NCI-H82 (cell line): ENCODE results near the gene CDK6.

Experiments used
- DNase-seq: peaks from one replicate; lab custom pipeline; 2025; lab: John Stamatoyannopoulos, UW

Gene CDK6

DNA sequence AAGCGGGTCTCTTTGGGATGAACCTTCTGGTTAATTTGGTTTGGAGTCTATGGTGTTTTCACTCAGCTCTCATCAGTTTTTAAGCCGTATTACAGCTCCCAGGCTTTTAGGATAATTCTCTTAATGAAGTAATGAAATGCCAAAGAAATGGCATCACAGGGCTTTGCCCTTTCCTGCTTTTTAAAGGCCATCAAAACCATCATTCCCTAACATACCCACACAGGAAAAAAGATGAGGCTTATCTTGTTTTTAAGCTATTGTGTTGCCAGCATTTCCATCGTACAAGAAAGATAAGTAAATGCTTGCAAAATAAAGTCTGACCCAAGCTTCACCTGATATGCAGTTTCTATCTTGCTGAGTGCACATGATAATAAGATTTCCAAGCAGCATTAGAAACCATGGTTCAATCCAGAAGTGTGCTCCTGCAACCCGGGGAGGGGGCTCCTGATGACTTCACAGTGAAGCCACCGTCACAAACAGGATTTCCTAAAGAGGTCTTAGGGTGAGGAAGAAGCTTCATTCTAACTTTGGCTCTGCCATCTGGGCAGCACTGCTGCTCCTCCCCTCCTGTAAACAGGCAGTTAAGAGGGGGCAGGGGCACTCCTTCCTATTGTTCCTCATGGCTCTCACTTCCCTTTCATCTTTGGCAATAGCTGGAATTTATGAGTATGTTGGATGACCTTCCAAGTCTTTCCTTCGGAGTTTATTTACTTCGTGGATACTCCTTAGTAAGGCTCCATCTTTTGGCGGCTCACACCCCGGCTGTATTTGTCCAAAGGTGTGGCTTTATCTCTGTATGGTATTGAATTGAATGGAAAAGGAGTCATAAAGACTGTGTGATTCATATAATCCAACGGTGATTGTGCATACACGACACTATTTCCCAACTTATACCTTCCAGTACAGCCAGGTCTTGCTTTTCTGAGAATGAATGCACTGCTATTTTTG is 191.0 kb downstream of the CDK6 start:
- peak; percentile 99 for DNase-seq

GRCh38 chr7:92644406-92645113 is 191.8 kb downstream of the CDK6 start:
- DNase-seq, result peak; percentile 98

GRCh38 chr7:92643821-92644220 is 192.6 kb downstream of the CDK6 start:
- no peak for DNase-seq

DNA sequence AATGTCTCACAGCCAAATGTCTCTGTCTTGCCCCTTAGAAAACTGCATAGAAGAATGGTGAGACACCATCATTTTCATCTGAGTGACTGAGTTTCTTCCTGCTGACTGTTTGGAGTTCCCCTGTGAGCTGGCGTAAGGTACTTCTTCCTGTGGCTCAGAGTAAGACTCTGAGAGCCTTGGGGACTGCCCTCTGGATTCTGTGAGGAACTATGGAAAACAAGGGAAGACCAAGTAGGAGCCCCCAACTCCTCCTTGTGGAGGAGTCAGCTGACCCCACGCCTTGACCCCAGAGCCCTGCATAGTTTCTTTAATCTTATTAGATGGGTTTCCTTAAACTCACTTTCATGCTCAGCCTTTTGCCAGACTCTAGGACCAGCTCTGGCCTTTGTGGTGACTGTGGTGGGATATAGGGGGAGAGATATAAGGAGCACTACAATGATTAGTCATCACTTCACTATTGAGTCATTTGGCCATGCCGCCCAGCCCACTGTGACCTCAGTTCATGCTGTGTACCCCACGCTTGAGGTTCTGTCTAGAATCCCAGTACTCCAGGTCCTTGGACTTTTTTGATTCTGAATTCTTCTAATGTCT is 194.4 kb downstream of the CDK6 start:
- DNase-seq, result no peak

DNA sequence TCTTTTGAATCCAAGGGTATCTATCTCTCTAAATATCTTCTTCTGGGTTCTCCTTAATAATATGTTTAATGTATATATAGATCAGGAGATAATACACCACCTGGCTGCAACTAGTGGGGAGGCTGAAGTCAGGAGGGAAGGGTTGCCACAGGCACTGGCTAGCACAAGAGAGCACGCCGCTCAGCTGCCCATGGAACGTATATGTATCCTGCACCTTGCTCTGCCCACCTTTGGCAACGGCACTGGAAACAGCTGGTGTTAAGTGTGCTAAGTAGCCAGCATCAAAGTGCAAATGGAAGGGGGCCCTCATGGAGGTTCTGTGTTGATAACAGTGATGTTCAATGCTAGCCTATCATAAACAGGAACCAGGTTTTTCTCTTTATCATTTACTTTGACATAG is 196.4 kb downstream of the CDK6 start:
- DNase-seq, result peak; percentile 45

DNA sequence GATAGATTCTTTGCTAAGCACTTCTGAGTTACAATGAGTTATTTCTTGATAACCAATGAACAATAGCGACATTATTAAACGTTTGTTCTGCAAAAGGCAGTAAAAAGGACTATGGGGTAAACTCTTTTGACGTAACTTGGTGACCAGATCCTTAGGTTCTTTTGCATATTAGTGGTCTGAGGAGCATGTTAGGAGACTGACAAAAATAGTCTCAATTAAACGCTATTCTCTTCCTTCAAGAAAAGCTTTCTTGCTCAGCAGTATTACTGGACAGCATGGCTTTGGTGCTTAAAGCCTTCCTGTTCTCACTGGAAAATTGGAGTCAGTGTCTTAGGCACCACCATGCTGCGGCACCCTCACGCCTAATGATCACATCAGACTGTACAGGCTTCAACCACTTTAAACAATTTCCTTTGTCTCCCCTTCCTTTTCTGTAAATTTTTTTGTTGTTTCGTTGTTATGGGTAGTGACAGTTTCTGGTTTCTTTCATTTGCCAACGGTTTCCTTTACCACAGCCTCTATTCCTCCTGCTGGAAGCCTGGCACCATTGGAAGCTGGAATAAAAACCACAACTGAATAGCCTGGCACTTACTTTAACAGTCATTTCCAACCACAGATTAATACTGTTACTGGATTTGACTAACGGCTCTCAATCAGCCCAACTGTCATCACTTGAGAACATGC is 197.0 kb downstream of the CDK6 start:
- DNase-seq, result peak; percentile 60

- DNase-seq, result peak; percentile 5
These were observed 200.3 kb downstream of the CDK6 start for GRCh38 chr7:92636018-92636560.

DNA sequence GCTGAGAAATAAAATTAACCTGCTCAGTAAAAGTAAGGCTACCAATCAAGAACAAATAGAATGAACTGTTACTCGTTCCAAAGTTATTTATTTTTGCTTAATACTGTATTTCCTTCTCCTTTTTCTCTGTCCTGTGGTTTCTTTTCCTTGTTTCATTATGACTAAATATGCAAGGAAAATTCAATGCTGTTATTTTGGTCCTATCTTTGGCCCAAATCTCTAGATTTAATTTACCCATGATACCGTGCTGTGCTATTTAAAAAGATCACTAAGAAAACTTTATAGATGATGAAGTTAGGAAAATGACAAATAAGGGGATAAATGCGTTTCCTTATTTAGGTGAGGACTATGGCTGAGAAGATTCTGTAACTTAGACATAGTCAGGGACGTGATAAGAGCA is 200.8 kb downstream of the CDK6 start:
- no peak for DNase-seq

GRCh38 chr7:92634924-92635519 is 201.4 kb downstream of the CDK6 start:
- peak; percentile 89 for DNase-seq

- DNase-seq, result no peak
These were observed 202.2 kb downstream of the CDK6 start for GRCh38 chr7:92634205-92634604.

DNA sequence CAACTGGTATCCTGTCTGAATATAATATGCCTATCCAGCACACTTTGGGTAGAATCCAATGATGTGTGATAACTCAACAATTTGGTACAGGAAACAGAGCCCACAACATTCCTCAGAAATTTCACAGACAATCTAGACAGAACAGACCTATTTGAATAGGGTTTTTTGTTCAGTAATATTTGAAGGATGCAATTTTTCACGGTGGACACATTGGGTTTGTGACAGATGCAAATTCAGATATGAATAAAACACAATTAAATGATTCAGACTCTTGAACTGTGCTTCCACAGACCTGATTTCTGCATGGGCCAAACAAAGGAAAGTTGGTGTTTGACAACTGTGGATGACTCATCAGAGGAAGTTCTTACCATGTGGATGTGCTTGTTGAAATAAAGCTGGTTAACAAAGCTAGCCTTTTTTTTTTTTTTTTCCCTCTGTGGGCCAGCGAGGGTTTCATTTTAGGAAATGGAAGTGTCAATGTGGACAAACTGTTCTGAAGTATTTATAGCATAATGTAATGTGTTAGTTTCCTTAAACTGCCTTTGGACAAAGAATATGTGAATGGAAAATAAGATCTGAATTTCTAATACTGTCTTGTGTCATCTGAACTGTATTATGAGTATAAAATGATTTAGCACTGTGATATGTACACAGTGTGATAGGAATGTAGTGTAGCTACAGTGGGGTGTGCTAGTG is 203.0 kb downstream of the CDK6 start:
- no peak for DNase-seq

DNA sequence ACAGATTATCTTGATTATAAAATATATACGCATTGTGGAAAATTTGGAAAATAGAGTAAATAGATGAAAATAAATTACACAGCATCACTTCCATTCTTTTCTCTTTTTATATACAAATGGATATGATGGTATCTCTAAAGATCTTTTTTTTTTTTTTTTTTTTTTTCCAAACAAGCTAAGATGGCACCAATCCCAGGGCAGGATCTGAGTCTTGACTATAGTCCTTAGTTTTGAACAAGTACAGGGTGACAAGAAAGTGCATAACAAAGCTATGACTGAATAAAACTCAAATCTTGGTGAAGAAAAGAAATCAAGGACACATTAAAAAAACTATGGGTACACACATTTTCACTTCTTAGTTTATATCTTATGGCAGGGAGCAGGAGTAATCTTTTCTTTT is 203.6 kb downstream of the CDK6 start:
- no peak for DNase-seq

DNA sequence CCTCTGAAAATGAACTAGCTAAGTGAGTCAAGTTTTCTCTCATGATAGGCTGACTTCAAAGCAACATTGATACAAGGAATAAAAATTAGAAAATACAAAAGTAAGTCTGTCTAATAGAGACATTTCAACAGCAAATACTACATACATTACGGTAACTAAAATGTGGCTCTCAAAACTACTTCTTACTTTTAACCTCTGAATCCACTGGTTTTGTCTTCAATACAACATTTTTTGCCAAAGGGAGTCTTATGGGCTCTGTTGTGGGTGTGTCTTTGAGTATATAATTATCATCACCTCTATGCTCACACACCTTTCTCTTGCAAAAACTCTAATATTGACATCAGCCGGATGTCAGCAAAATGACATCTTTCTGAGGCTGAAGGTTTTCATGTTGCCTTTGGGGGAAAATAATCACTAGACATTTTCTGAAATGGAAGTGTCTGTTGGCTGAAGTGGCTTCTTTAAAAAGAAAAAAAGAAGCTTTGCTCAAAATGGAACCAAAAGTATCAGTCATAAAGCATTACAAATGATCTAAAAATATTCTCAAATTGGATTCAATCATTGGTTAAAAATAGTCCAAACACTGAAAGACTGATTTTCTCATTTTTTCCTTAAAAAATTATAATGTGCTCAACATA is 204.4 kb downstream of the CDK6 start:
- DNase-seq, result no peak

DNA sequence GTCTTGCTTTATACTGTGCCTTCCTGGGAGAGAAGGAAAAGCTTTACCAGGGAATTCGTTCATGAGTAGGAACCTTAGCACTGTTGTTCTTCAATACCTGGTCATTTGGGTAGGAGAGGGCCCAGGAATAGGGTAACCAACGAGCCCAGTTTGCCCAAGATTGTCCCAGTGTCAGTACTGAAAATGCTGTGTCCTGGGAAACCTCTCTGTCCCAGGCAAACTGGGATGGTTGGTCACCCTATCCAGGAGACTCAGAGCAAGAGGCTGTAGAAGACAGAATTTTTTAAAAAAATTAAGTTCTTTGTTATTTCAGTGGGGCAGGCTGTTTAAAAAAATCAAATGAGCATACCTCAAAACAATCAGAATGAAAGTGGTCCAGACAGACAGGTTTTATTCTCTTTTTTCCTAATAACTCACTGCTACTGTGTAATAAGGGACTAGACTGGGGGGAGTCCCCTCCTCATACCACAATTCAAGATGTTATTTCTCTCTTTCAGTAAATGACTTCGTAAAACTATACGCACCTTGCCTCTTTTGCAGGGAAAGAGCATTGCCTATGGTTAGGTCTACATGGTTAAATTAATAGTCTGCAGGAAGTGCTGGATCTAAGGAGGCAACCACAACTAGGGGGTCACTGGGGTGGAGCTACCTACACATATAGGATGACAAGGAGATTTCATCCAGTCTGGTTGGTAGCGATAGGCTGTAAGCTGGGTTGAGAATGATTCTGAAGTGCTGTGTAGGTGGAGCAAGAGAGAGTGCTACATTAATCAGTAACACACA is 205.1 kb downstream of the CDK6 start:
- no peak for DNase-seq

DNA sequence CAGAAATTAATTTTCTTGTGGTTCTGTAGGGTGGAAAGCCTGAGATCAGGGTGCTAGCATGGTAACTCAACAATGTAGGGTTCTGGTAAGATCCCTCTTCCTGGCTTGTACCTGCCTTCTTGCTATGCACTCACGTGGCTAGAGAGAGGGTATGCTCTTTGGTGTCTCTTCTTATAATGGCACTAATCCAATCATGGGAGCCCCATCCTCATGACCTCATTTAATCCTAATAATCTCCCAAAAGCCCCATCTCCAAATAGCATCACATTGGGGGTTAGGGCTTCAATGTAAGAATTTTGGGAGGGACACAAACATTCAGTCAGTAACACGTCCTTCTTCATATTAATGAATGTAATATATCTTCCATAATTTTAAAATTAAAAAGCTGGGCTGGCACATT is 206.6 kb downstream of the CDK6 start:
- DNase-seq, result peak; percentile 62

DNA sequence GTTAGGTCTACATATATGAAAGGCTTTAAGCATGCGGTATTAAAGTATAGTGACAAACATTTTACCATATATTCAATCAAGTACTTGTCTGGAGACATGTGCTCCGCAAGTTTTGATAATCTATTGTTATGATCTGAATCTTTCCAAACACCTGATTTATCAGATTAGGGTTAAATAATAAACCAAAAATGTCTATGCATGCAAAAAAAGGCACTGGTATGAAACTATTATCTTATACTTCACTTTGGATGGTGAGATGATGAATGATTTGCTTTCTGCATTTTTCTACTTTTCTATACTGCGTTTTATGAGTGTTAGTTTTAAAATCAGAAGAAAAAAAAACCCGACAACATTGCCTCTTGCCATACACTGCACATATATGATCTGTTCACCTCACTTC is 208.4 kb downstream of the CDK6 start:
- no peak for DNase-seq

DNA sequence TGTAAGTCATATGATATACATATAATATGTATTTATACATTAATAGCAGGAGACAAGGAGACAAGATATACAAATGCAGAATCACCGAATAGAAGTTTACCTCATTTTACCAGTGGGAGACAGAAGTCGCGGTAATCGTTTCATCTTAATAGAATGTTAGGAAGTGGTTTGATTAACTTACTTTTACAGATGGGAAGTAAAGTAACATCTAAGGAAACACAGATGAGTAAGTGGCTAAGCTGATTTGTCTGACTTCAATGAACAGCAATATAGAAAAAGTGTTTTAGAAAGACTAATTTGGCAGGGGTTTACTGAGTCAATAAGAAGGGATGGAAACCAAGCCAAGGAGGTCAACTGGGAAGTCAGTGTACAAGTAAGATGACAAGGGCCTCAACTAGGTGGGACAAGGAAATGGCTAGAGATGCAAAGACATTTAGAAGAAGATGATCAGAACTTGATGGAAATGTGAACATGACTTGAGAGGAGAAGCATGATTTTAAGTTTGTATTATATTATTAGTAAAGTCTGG is 210.0 kb downstream of the CDK6 start:
- DNase-seq, result no peak

GRCh38 chr7:92625617-92626016 is 210.8 kb downstream of the CDK6 start:
- DNase-seq, result no peak

- no peak for DNase-seq
These were observed 211.9 kb downstream of the CDK6 start for GRCh38 chr7:92624298-92624996.
